ENCODE measurements around the gene F10.

The F10 gene

GRCh38 chr13:113092776-113093579, 29.6 kb upstream of the F10 start:
- DNase-seq (ENCODE audit: low spot score): no peak
- TF ChIP-seq CTCF (IDR thresholded peaks at IDR 0.05; ENCODE audit: extremely low read depth, missing control alignments): no peak

DNA sequence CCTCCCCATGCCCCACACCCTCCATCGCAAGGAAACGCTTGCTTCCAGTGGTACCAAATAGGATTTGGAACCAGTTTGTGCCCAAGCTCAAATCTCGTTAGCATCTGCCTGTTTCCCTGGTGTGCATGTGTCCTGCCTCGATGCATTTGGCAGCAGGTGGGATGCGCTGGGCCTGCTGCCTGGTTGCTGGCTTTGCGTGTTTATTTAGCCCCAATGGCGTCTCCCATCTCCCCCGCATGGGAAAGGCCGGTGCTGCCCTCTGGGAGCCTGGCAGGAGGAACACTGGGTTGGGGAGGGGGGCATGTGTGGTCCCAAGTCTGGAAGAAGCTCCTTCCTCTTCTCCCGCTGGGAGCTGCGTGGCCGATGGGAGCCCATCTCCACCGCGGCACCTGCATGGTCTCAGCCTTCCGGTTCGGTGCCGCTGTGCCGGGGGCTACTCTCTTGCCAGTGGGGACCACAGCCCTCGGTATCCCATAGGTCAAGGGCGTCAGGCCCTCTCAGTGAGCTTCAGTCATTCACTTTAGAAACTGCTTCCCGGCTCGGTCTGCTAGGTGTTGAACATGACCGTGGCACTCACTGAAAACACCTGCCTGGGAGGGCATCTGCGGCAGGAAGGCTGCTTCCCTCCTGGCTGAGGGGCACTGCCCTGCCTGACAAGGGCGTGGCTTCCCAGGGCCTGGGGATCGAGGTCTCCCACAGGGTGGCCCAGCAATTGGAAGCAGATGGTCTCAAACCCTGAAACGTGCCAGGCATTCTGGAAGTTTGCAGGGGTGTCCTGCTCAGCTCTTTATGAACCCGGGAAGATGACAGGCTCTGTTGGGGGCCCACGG, 28.8 kb upstream of the F10 start:
- no peak for DNase-seq (ENCODE audit: low spot score)
- no peak for TF ChIP-seq CTCF (IDR thresholded peaks at IDR 0.05; ENCODE audit: extremely low read depth, missing control alignments)

GRCh38 chr13:113094410-113094800, 28.2 kb upstream of the F10 start:
- DNase-seq (ENCODE audit: low spot score): no peak

DNA sequence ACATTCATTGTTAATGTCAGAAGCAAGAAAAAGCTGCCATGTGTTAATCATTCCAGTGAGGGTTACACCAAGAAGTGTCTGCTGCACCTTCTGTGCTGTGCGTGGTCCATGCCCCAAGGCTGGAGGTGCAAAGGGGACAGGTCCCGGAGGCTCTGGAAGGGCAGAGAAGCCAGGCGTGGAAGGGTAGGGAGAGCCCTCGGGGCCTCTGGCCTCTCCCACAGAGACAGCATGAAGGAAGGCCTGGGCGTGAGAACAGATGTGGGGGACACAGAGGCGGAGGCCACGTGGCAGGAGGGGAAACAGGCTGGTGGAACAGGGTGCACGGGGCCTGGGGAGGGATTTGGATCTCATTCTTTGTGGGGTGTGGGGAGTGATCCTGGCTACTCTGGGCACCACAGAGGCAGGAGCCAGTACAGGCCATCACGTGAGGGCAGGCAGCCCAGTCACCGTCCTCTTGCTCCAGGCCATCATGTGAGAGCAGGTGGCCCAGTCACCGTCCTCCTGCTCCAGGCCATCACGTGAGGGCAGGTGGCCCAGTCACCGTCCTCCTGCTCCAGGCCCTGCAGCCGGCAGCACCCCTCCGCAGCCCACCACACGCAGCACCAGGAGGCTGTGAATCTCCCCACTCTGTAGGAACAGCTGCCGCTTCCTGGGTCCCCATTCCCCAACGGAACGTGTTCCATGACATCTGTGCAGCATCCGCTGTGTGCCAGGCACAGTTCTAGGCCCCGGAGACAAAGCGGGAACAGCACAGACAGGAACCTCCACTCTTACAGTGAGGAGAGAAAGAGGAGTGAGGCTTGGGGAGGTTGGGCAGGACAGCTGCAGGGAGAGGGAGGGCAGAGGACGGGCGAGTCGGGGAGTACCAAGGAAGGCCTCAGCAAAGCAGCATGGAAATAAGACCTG, 27.2 kb upstream of the F10 start:
- no peak for TF ChIP-seq CTCF (IDR thresholded peaks at IDR 0.05; ENCODE audit: extremely low read depth, missing control alignments)
- no peak for DNase-seq (ENCODE audit: low spot score)

More at GRCh38 chr13:113094410-113094800, 28.2 kb upstream of the F10 start:
- no peak for TF ChIP-seq CTCF (IDR thresholded peaks at IDR 0.05; ENCODE audit: extremely low read depth, missing control alignments)

DNA sequence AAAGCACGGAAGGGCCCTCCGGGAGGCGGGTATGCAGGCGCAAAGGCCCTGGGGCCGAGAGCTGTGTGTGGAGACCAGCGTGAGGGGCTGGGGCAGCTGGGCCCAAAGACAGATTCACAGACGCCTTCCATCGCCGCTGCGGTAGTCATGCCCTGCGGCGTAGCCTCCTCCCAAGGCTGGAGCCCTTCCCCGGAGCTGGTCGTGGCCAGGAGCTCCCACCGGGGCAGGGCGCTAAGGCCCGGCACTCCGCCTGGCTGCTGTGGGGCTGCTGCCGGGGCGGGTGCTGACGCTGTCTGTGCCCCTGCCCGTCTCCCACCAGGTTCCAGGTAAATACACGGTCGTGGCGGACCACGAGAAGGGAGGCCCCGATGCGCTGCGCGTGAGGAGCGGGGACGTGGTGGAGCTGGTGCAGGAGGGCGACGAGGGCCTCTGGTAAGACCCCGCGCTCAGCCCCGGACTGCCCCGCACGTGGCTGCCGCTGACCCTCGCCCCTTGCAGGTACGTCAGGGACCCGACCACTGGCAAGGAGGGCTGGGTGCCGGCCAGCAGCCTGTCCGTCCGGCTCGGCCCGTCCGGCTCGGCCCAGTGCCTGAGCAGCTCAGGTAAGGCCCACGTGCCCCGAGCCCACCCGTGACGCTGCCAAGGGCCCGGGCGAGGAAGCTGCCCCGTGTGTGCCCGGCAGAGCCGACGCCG, 26.4 kb upstream of the F10 start:
- no peak for DNase-seq (ENCODE audit: low spot score)
- TF ChIP-seq CTCF (IDR thresholded peaks at IDR 0.05; ENCODE audit: extremely low read depth, missing control alignments): no peak

DNA sequence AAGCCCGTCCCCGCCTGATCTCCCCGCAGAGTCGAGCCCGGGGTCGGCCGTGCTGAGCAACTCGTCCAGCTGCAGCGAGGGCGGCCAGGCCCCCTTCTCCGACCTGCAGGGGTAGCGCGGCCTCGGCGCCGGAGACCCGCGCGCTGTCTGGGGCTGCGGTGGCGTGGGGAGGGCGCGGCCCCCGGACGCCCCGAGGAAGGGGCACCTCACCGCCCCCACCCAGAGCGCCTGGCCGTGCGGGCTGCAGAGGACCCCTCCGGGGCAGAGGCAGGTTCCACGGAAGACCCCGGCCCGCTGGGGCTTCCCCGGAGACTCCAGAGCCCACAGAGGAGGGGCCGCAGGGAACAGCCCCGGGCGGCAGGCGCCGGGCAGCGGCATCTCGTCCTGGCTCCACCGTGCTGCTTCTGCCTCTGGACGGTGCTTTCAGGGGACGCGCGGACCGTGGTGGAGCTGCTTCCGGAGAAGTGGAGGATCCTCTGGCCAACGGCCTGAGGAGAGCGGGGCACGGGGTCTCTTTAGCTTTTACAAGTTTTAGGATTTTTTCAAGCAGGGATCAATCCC, 25.8 kb upstream of the F10 start:
- TF ChIP-seq CTCF (IDR thresholded peaks at IDR 0.05; ENCODE audit: extremely low read depth, missing control alignments): no peak
- DNase-seq (ENCODE audit: low spot score): no peak

Measured in GM20000 (cell line).